Measurements from ENCODE around the gene FRS2.

The FRS2 gene

DNA sequence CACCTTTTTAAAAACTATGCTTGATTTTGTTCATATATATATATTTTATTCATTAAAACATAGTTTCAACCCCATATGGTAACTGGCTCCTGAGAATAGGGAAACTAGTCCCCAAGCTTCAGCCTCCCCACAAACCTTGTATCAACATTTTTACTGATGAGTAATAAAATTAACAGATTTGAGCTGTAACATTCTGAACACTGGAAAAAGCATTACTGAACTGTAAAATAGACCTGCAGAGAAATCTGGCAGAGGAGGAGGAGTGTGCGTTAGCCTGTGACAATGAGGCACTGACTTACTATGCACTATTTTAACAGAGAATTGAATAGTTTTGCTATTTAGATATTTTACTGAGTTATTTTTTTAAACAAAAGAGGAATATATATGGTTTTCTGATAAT, 43.1 kb downstream of the FRS2 start:
- H3K4me1 ChIP-seq (ENCODE audit: low read depth, poor library complexity, severe bottlenecking) = peaks cover 15% of the 10 kb centered on the region
- no peak overlapping the region for H3K27ac ChIP-seq
- TF ChIP-seq, protein P1, sequence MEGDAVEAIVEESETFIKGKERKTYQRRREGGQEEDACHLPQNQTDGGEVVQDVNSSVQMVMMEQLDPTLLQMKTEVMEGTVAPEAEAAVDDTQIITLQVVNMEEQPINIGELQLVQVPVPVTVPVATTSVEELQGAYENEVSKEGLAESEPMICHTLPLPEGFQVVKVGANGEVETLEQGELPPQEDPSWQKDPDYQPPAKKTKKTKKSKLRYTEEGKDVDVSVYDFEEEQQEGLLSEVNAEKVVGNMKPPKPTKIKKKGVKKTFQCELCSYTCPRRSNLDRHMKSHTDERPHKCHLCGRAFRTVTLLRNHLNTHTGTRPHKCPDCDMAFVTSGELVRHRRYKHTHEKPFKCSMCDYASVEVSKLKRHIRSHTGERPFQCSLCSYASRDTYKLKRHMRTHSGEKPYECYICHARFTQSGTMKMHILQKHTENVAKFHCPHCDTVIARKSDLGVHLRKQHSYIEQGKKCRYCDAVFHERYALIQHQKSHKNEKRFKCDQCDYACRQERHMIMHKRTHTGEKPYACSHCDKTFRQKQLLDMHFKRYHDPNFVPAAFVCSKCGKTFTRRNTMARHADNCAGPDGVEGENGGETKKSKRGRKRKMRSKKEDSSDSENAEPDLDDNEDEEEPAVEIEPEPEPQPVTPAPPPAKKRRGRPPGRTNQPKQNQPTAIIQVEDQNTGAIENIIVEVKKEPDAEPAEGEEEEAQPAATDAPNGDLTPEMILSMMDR (conservative IDR thresholded peaks at IDR 0.05; ENCODE audit: low read depth, low read length) = no peak
- H3K4me3 ChIP-seq (IDR thresholded peaks at IDR 0.05; ENCODE audit: insufficient read depth, low read depth, low read length) = no peak overlapping the region
- no peaks in the 10 kb centered on the region for H3K36me3 ChIP-seq (ENCODE audit: insufficient read depth)
- no peaks in the 10 kb centered on the region for H3K27me3 ChIP-seq (ENCODE audit: insufficient read depth, low read depth)
- peaks cover 78% of the 10 kb centered on the region; the same call in 1 of the 2 replicates for H3K79me2 ChIP-seq (ENCODE audit: insufficient read depth, low read depth)
- H3K4me2 ChIP-seq = no peak overlapping the region
- H3K9ac ChIP-seq = no peak overlapping the region
- H2AFZ ChIP-seq (ENCODE audit: low read depth) = no peak overlapping the region
- peaks cover 5% of the 10 kb centered on the region; the same call in 1 of the 2 replicates for H4K20me1 ChIP-seq (ENCODE audit: insufficient read depth)

DNA sequence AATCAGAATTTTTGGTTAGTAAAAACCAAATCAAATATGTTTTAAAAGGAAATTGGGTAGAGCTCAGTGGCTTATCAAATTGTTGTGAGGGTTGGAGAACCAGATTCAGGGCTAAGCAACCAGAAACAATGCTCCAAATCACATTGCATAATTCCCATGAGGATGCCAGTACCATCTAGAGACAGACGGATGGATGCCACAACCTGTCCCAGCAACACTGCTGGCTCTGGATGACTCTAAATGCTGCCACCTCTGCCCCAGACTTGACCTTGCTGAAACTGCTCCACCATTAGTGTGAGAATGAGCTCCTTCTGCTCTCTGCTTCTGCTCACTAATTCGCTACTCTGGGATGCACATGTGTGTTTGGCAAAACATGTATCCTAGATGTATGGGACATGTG, 43.9 kb downstream of the FRS2 start:
- Histone ChIP-seq H3K4me1 (ENCODE audit: low read depth, poor library complexity, severe bottlenecking) (peaks cover 19% of the 10 kb centered on the region), H3K27ac (no peak overlapping the region), H4K20me1 (ENCODE audit: insufficient read depth) (peaks cover 5% of the 10 kb centered on the region; the same call in 1 of the 2 replicates), H3K36me3 (ENCODE audit: insufficient read depth) (no peaks in the 10 kb centered on the region), H3K27me3 (ENCODE audit: insufficient read depth, low read depth) (no peaks in the 10 kb centered on the region), H3K4me3 (IDR thresholded peaks at IDR 0.05; ENCODE audit: insufficient read depth, low read depth, low read length) (no peak overlapping the region), H3K9ac (no peak overlapping the region), H3K79me2 (ENCODE audit: insufficient read depth, low read depth) (peaks cover 79% of the 10 kb centered on the region; the same call in 1 of the 2 replicates), H2AFZ (ENCODE audit: low read depth) (no peak overlapping the region), H3K4me2 (no peak overlapping the region)
- TF ChIP-seq, protein P1 (conservative IDR thresholded peaks at IDR 0.05; ENCODE audit: low read depth, low read length) = no peak

DNA sequence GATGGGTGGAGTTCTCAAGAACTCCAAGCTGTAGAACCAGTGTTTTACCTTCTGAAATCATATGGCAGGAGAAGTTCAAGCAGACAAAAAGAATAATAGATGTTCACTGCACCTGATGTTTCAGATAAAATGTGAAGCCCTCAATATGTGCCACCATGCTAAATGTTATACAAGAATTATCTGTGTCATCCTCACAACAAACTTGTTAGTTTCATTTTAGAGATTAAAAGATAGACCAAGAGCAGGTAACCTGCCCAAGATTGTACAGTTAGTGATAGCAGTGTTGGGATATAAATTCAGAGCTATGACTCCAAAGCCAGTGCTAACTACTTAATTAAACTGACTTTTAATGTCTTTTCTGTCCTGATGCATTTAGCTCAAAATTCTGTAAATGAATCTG, 44.7 kb downstream of the FRS2 start:
- TF ChIP-seq, protein P1 (conservative IDR thresholded peaks at IDR 0.05; ENCODE audit: low read depth, low read length) = no peak

DNA sequence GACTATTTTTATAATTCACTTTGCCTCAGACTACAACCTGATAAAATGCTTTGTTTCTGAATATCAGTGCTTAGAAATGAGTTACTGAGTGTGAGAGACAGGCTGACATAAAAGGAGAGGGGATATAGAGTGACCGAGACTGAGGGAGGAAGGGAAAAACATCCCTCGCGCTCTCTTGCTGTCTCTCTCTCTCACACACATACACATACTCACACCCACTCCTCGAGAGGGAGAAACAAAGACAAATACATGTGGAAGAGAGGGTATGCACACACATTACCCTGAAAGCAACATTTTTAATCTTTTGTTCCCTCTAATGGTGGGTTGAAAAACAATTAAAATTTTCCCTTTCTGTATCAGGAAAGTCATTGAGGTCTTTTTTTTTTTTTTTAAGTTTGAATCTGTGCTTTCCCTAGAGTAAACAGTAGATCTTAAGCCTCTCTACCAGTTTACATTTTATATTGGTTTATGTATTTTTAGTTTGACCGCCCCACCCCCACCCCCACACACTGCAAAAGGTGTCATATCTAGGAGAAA, 45.3 kb downstream of the FRS2 start:
- peaks cover 19% of the 10 kb centered on the region for H3K4me1 ChIP-seq (ENCODE audit: low read depth, poor library complexity, severe bottlenecking)
- peaks cover 80% of the 10 kb centered on the region for H3K79me2 ChIP-seq (ENCODE audit: insufficient read depth, low read depth)
- H4K20me1 ChIP-seq (ENCODE audit: insufficient read depth) = no peaks in the 10 kb centered on the region; the same call in 1 of the 2 replicates
- no peak overlapping the region for H3K4me2 ChIP-seq
- H3K36me3 ChIP-seq (ENCODE audit: insufficient read depth) = no peaks in the 10 kb centered on the region
- no peak overlapping the region for H3K9ac ChIP-seq
- no peaks in the 10 kb centered on the region for H3K27me3 ChIP-seq (ENCODE audit: insufficient read depth, low read depth)
- TF ChIP-seq, protein P1 (conservative IDR thresholded peaks at IDR 0.05; ENCODE audit: low read depth, low read length) = no peak
- no peak overlapping the region for H3K4me3 ChIP-seq (IDR thresholded peaks at IDR 0.05; ENCODE audit: insufficient read depth, low read depth, low read length)
- no peak overlapping the region for H2AFZ ChIP-seq (ENCODE audit: low read depth)
- no peak overlapping the region for H3K27ac ChIP-seq

More for the DNA sequence above, 44.7 kb downstream of the FRS2 start:
- Histone ChIP-seq H3K27me3 (ENCODE audit: insufficient read depth, low read depth) (no peaks in the 10 kb centered on the region), H3K36me3 (ENCODE audit: insufficient read depth) (no peaks in the 10 kb centered on the region), H4K20me1 (ENCODE audit: insufficient read depth) (no peaks in the 10 kb centered on the region; the same call in 1 of the 2 replicates), H3K4me3 (IDR thresholded peaks at IDR 0.05; ENCODE audit: insufficient read depth, low read depth, low read length) (no peak overlapping the region), H3K79me2 (ENCODE audit: insufficient read depth, low read depth) (peaks cover 79% of the 10 kb centered on the region), H3K4me1 (ENCODE audit: low read depth, poor library complexity, severe bottlenecking) (peaks cover 19% of the 10 kb centered on the region), H3K27ac (no peak overlapping the region), H3K4me2 (no peak overlapping the region), H2AFZ (ENCODE audit: low read depth) (no peak overlapping the region), H3K9ac (no peak overlapping the region)

All from KMS-11 (cell line).